ENCODE results near the gene CDC37L1. TPM values are rescaled to one million over a fixed set of nuclear protein-coding genes. Genes with fewer than 3 reads are reported as not detected.

The CDC37L1 gene
- total and polyA plus RNA-seq, 9 of the 15 experiments (the other 6 are each of a cell fraction or from before 2014, with no cell fraction given) = 1.5 to 7.9 (median 6.0) TPM

GRCh38 chr9:4679268-4680172, at the start of gene CDC37L1 (continued):
- TF ChIP-seq E2F6 (IDR thresholded peaks at IDR 0.05; ENCODE audit: borderline replicate concordance in 1 of 2, extremely low read depth in 1 of 2, insufficient read depth in 1 of 2, insufficient read length in 1 of 2, low read depth in 1 of 2, low read length in 1 of 2, poor library complexity in 1 of 2, severe bottlenecking in 1 of 2) = peak; percentile 27 to 56
- TF ChIP-seq PRDM10 (IDR thresholded peaks at IDR 0.05; ENCODE audit: partially characterized antibody) = peak; percentile 43
- no peak for TF ChIP-seq NCOA2 (IDR thresholded peaks at IDR 0.05; ENCODE audit: partially characterized antibody in 2 of 2)
- TF ChIP-seq BHLHE40 (IDR thresholded peaks at IDR 0.05; ENCODE audit: low read length) = 0 out of 2 replicates have a peak, but pooled peaks have one; percentile 4
- no peak for TF ChIP-seq ILK (tag; IDR thresholded peaks at IDR 0.05; ENCODE audit: borderline replicate concordance, low read depth)
- 0 out of 2 replicates have a peak, but pooled peaks have one; percentile 39 for TF ChIP-seq FOXP1 (CRISPR knock-in tag; IDR thresholded peaks at IDR 0.05)
- TF ChIP-seq SMC3 (conservative IDR thresholded peaks at IDR 0.05; ENCODE audit: insufficient read depth, low read depth, low read length) = 0 out of 2 replicates have a peak, but pooled peaks have one; percentile 5
- TF ChIP-seq RUNX1 (IDR thresholded peaks at IDR 0.05; ENCODE audit: low read depth) = no peak
- peak in 1 of 2 experiments; percentile 15; a peak in 1 of 4 replicates for TF ChIP-seq NONO (IDR thresholded peaks at IDR 0.05; ENCODE audit: low read depth in 2 of 2, low read length in 1 of 2)
- peak; percentile 23 for TF ChIP-seq CTCFL (IDR thresholded peaks at IDR 0.05; ENCODE audit: borderline replicate concordance, insufficient read depth, low read depth, low read length, poor library complexity, severe bottlenecking)
